HG03108 (cell line): ENCODE data around the gene ABI3.
"Not testable (repeated sequence)": the region's sequence is repeated elsewhere in the genome, so short reads cannot be mapped to it uniquely, and the experiment has no call there.

ENCODE experiments used
- ATAC-seq: cut with Tn5 transposase; IDR thresholded peaks from one replicate; pipeline ENCODE4 v1.9.1; 2021; ENCODE audit warnings: moderate library complexity; ENCODE audit not compliant: unreplicated experiment

ABI3 gene

GRCh38 chr17:49249292-49249794 is 38.8 kb downstream of the ABI3 start:
- no peak for ATAC-seq

- ATAC-seq: no peak
Measured at GRCh38 chr17:49249890-49250522, 39.5 kb downstream of the ABI3 start.

- no peak for ATAC-seq
Measured at GRCh38 chr17:49252148-49252695, 41.7 kb downstream of the ABI3 start.

- no peak for ATAC-seq
Measured at GRCh38 chr17:49254066-49254465, 43.6 kb downstream of the ABI3 start.

GRCh38 chr17:49255125-49255524 is 44.6 kb downstream of the ABI3 start:
- ATAC-seq: no peak

- ATAC-seq: no peak
Measured at GRCh38 chr17:49258394-49258793, 47.9 kb downstream of the ABI3 start.

GRCh38 chr17:49259663-49260010 is 49.1 kb downstream of the ABI3 start:
- no peak for ATAC-seq

- ATAC-seq: no peak
Measured at GRCh38 chr17:49260011-49260816, 49.7 kb downstream of the ABI3 start.

GRCh38 chr17:49260817-49261291 is 50.3 kb downstream of the ABI3 start:
- ATAC-seq: no peak

GRCh38 chr17:49261540-49261939 is 51.0 kb downstream of the ABI3 start:
- ATAC-seq: not testable (repeated sequence)

GRCh38 chr17:49266233-49266632 is 55.7 kb downstream of the ABI3 start:
- no peak for ATAC-seq

GRCh38 chr17:49267912-49268311 is 57.4 kb downstream of the ABI3 start:
- ATAC-seq: no peak

- ATAC-seq: no peak
Measured at GRCh38 chr17:49269356-49269755, 58.8 kb downstream of the ABI3 start.
